GM12878 (cell line): ENCODE results near the gene CMYA5. TPM values are rescaled to one million over a fixed set of nuclear protein-coding genes. Genes with fewer than 3 reads are reported as not detected.

Source experiments
- ATAC-seq: fragments of 200-7000 bp; cut with Tn5 transposase; 3 replicates; pipeline ENCODE4 v1.9.1; 2020; ENCODE audit warnings: mild to moderate bottlenecking, moderate library complexity
- BruUV-seq: library from RNA; stranded (reverse); fragments of 400-500 nt; replicated peaks from 2 replicates; lab custom pipeline; 2021; lab: Mats Ljungman, UMichigan
- CTCF ChIA-PET: fragments of 300-600 bp; sonication (Branson Sonifier 250); formaldehyde crosslinking; extraction: SDS; loops from one replicate; lab custom pipeline; 2021; ENCODE audit warnings: inconsistent platforms; lab: Yijun Ruan, JAX
- POLR2A ChIA-PET: fragments of 350-600 bp; formaldehyde crosslinking; extraction: SDS; loops from one replicate; lab custom pipeline; 2021; ENCODE audit warnings: inconsistent platforms; lab: Charles Lee
- RAD21 ChIA-PET: fragments of 300-600 bp; sonication (Branson Sonifier 250); formaldehyde crosslinking; loops from one replicate; lab custom pipeline; 2023; ENCODE audit warnings: antibody characterized with exemption; ENCODE audit not compliant: unreplicated experiment; lab: Charles Lee
- SMC1A ChIA-PET: fragments of 300-600 bp; sonication (Branson Sonifier 250); formaldehyde crosslinking; loops from one replicate; lab custom pipeline; 2023; ENCODE audit not compliant: unreplicated experiment, uncharacterized antibody; lab: Charles Lee
- DNase-seq: peaks from one replicate; pipeline ENCODE4 v3.0.0-alpha.2; 2011; ENCODE audit warnings: low read depth, low spot score
- FAIRE-seq: peaks from 3 replicates; lab custom pipeline; 2011; peaks lifted over from hg19 to GRCh38; lab: Jason Lieb, UNC
- H2AFZ ChIP-seq: 2 replicates; pipeline ENCODE4 v1.6.0; 2011; ENCODE audit warnings: low read depth, low read length, control low read depth; ENCODE audit not compliant: control insufficient read depth
- H3K27ac ChIP-seq: 2 replicates; pipeline ENCODE4 v1.5.1; 2011; ENCODE audit warnings: control low read depth; ENCODE audit not compliant: control insufficient read depth, insufficient read depth
- H3K27me3 ChIP-seq, 2 experiments: replicated peaks in 1 of 2; 2 replicates each; pipeline versions ENCODE4 v1.6.0 to v1.6.1; 2011; ENCODE audit warnings: low read length in 1 of 2; ENCODE audit not compliant: control insufficient read depth in 2 of 2, insufficient read depth in 2 of 2
- H3K36me3 ChIP-seq, 2 experiments: 2 replicates each; pipeline ENCODE4 v1.5.1; 2011; ENCODE audit warnings: low read length in 1 of 2; ENCODE audit not compliant: control insufficient read depth in 2 of 2, insufficient read depth in 2 of 2
- H3K4me1 ChIP-seq: 2 replicates; pipeline ENCODE4 v1.6.1; 2011; ENCODE audit warnings: mild to moderate bottlenecking, low read length, moderate library complexity, mixed read lengths; ENCODE audit not compliant: control insufficient read depth, insufficient read depth
- H3K4me2 ChIP-seq: 2 replicates; pipeline ENCODE4 v1.6.0; 2011; ENCODE audit warnings: control low read depth; ENCODE audit not compliant: control insufficient read depth, insufficient read depth
- H3K4me3 ChIP-seq: fragments of 200-600 bp; sonication (generic); 2 replicates; pipeline ENCODE4 v1.5.1; 2016
- H3K79me2 ChIP-seq: 2 replicates; pipeline ENCODE4 v1.6.0; 2011; ENCODE audit warnings: low read length; ENCODE audit not compliant: control insufficient read depth, insufficient read depth
- H3K9ac ChIP-seq: 2 replicates; pipeline ENCODE4 v1.8.0; 2011; ENCODE audit warnings: low read length, control low read depth, mixed read lengths; ENCODE audit not compliant: control insufficient read depth, insufficient read depth
- H3K9me3 ChIP-seq: replicated peaks from 3 replicates; pipeline ENCODE4 v1.5.1; 2011; ENCODE audit warnings: mild to moderate bottlenecking, low read length; ENCODE audit not compliant: control insufficient read depth, insufficient read depth
- H4K20me1 ChIP-seq: 2 replicates; pipeline ENCODE4 v1.6.0; 2011; ENCODE audit not compliant: control insufficient read depth, insufficient read depth
- ATF3 ChIP-seq: IDR thresholded peaks from 2 replicates; pipeline ENCODE4 v1.6.1; 2011; ENCODE audit warnings: low read depth, mild to moderate bottlenecking, low read length, moderate library complexity, borderline replicate concordance; ENCODE audit errors: extremely low read depth
- CEBPZ ChIP-seq: fragments of 150-350 bp; IDR thresholded peaks from 2 replicates; pipeline ENCODE4 v1.6.1; 2016; ENCODE audit warnings: low read depth, low read length
- IRF4 ChIP-seq: IDR thresholded peaks from 2 replicates; pipeline ENCODE4 v1.6.1; 2011; ENCODE audit warnings: low read depth, low read length
- NFXL1 ChIP-seq: fragments of 450-650 bp; IDR thresholded peaks from 2 replicates; pipeline ENCODE4 v1.6.1; 2017; ENCODE audit warnings: antibody characterized with exemption, mild to moderate bottlenecking, borderline replicate concordance
- RB1 ChIP-seq: fragments of 450-650 bp; formaldehyde crosslinking; IDR thresholded peaks from 2 replicates; pipeline ENCODE4 v1.6.1; 2017; ENCODE audit warnings: mild to moderate bottlenecking, borderline replicate concordance
- SRF ChIP-seq, 2 experiments: IDR thresholded peaks; 2 replicates each; pipeline ENCODE4 v1.6.1; 2011; ENCODE audit warnings: low read depth in 2 of 2, low read length in 2 of 2, mild to moderate bottlenecking in 1 of 2, moderate library complexity in 1 of 2
- WGBS: methylation state at CpG from one replicate; pipeline ENCODE4 v1.1.6; 2016; ENCODE audit warnings: low lambda C conversion rate; ENCODE audit not compliant: insufficient replicate concordance, insufficient coverage; ENCODE audit errors: missing lambda C conversion rate; 5-methylcytosine and 5-hydroxymethylcytosine counted together
- in situ Hi-C: fragments of 300-500 bp; cut with MboI; formaldehyde crosslinking; loops from 9 replicates; pipeline ENCODE4 v1.14.3; 2018; ENCODE audit warnings: mixed read lengths
- intact Hi-C: fragments of 100-400 bp; cut with micrococcal nuclease; formaldehyde crosslinking; loops from one replicate; pipeline ENCODE4 v1.14.2; 2022; ENCODE audit not compliant: unreplicated experiment
- polyA plus RNA-seq, 11 experiments: library from polyadenylated mRNA; depleted of rRNA in 4 of 11; unstranded in 6 of 11; stranded (reverse) in 5 of 11; fragments of >200 nt; fragmentation: Nextera tagmentation in 4 of 11; fragmentation: Illumina TruSeq in 1 of 11; extraction: Ambion mirVana in 4 of 11; extraction: Trizol in 1 of 11; gene quantifications; 1 replicate in 1 of 11; 2 replicates in 10 of 11; pipeline versions ENCODE4 v1.2.1 to v1.2.3, GENCODE V29; 2011 to 2016; ENCODE audit warnings: inconsistent platforms in 2 of 11, missing spikeins in 2 of 11, low read depth in 1 of 11
- total RNA-seq, 4 experiments: library from RNA; depleted of rRNA in 3 of 4; stranded (reverse); fragments of >200 nt in 3 of 4; fragmentation: Illumina TruSeq in 1 of 4; extraction: Trizol in 1 of 4; gene quantifications; 2 replicates each; pipeline versions ENCODE4 v1.2.1 to v1.2.3, GENCODE V29; 2013 to 2021
- TF ChIP-seq, protein P1 (sequence below): fragments of 450-650 bp; IDR thresholded peaks from 2 replicates; pipeline ENCODE4 v1.6.1; 2016; ENCODE audit warnings: mild to moderate bottlenecking, moderate library complexity, borderline replicate concordance

The CMYA5 gene
- total and polyA plus RNA-seq, 10 of the 15 experiments (the other 5 are each of a cell fraction or from before 2014, with no cell fraction given) = 0.01 to 0.34 (median 0.16) TPM; not detected in 1

- WGBS = 24% methylated on average over 3 of the region's 4 CpGs
- CTCF ChIA-PET = interaction anchor here (1.4 to 1.5 kb wide), 2 partner anchors 28 to 336 kb away, joined by 3 read pairs; no protein-coding TSS in a partner anchor
Measured at GRCh38 chr5:79746642-79747569, 57.3 kb downstream of the CMYA5 start.

More at GRCh38 chr5:79746642-79747569, 57.3 kb downstream of the CMYA5 start:
- H3K27ac ChIP-seq = no peak overlapping the region
- H3K9ac ChIP-seq = no peak overlapping the region
- no TSS peak for BruUV-seq
- H2AFZ ChIP-seq = no peak overlapping the region
- no peak overlapping the region for H3K4me3 ChIP-seq
- no peak for TF ChIP-seq CEBPZ
- TF ChIP-seq RB1 = no peak
- no peak for TF ChIP-seq ATF3
- TF ChIP-seq, protein P1, sequence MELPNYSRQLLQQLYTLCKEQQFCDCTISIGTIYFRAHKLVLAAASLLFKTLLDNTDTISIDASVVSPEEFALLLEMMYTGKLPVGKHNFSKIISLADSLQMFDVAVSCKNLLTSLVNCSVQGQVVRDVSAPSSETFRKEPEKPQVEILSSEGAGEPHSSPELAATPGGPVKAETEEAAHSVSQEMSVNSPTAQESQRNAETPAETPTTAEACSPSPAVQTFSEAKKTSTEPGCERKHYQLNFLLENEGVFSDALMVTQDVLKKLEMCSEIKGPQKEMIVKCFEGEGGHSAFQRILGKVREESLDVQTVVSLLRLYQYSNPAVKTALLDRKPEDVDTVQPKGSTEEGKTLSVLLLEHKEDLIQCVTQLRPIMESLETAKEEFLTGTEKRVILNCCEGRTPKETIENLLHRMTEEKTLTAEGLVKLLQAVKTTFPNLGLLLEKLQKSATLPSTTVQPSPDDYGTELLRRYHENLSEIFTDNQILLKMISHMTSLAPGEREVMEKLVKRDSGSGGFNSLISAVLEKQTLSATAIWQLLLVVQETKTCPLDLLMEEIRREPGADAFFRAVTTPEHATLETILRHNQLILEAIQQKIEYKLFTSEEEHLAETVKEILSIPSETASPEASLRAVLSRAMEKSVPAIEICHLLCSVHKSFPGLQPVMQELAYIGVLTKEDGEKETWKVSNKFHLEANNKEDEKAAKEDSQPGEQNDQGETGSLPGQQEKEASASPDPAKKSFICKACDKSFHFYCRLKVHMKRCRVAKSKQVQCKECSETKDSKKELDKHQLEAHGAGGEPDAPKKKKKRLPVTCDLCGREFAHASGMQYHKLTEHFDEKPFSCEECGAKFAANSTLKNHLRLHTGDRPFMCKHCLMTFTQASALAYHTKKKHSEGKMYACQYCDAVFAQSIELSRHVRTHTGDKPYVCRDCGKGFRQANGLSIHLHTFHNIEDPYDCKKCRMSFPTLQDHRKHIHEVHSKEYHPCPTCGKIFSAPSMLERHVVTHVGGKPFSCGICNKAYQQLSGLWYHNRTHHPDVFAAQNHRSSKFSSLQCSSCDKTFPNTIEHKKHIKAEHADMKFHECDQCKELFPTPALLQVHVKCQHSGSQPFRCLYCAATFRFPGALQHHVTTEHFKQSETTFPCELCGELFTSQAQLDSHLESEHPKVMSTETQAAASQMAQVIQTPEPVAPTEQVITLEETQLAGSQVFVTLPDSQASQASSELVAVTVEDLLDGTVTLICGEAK = no peak
- no peak for TF ChIP-seq IRF4
- no peak for TF ChIP-seq SRF (IDR thresholded peaks at IDR 0.05; ENCODE audit: low read depth in 2 of 2, low read length in 2 of 2)
- no peak for TF ChIP-seq NFXL1
- no peaks in the 10 kb centered on the region for H3K4me1 ChIP-seq
- intact Hi-C loops = no loop called here
- no peak for DNase-seq
- H3K36me3 ChIP-seq = no peaks in the 10 kb centered on the region
- in situ Hi-C loops = no loop called here
- FAIRE-seq = no peak
- H3K4me2 ChIP-seq = no peak overlapping the region
- H4K20me1 ChIP-seq = no peaks in the 10 kb centered on the region
- ATAC-seq = no peak
- H3K9me3 ChIP-seq = no peaks in the 10 kb centered on the region
- ChIA-PET SMC1A (no interaction called here), RAD21 (no interaction called here), POLR2A (no interaction called here)
- H3K27me3 ChIP-seq = 0 out of 4 replicates have a peak, but pooled peaks cover 0 to 1% of the 10 kb centered on the region in 2 experiments
- no peaks in the 10 kb centered on the region for H3K79me2 ChIP-seq
